ENCODE measurements around the gene VEGFC. TPM values are rescaled to one million over a fixed set of nuclear protein-coding genes. Genes with fewer than 3 reads are reported as not detected.

Gene VEGFC
- total RNA-seq, 1 experiment from 2014 or later = 15.7 TPM

GRCh38 chr4:176806778-176807375 lies 14.2 kb upstream of the VEGFC start:
- no TSS peak for BruUV-seq (replicated peaks)
- Histone ChIP-seq H3K9me3 (ENCODE audit: control insufficient read depth, insufficient read depth, low read depth, low read length) (peaks cover 5% of the 10 kb centered on the region; the same call in 1 of the 2 replicates), H3K36me3 (ENCODE audit: control insufficient read depth, insufficient read depth, low read length) (no peaks in the 10 kb centered on the region), H3K27ac (ENCODE audit: low read length) (no peak overlapping the region), H3K27me3 (ENCODE audit: control insufficient read depth, insufficient read depth, low read length) (no peaks in the 10 kb centered on the region), H3K4me3 (ENCODE audit: low read depth in 2 of 2, low read length in 2 of 2) (no peak overlapping the region), H3K4me1 (ENCODE audit: control insufficient read depth, insufficient read depth, low read length) (no peaks in the 10 kb centered on the region)
- POLR2A ChIA-PET = no interaction called here
- CTCF ChIA-PET = no interaction called here
- intact Hi-C loops (cut with micrococcal nuclease; ENCODE audit: unreplicated experiment) = no loop called here
- DNase-seq (ENCODE audit: low read depth, low spot score) (no peak), ATAC-seq (no peak)
- TF ChIP-seq CTCF (IDR thresholded peaks at IDR 0.05) (no peak), SIN3A (IDR thresholded peaks at IDR 0.05; ENCODE audit: borderline replicate concordance, insufficient read depth, low read depth, low read length) (no peak), POLR2AphosphoS5 (IDR thresholded peaks at IDR 0.05; ENCODE audit: low read depth, low read length) (no peak), TCF7L2 (IDR thresholded peaks at IDR 0.05; ENCODE audit: low read depth, low read length) (no peak)
- TF ChIP-seq, protein P1, sequence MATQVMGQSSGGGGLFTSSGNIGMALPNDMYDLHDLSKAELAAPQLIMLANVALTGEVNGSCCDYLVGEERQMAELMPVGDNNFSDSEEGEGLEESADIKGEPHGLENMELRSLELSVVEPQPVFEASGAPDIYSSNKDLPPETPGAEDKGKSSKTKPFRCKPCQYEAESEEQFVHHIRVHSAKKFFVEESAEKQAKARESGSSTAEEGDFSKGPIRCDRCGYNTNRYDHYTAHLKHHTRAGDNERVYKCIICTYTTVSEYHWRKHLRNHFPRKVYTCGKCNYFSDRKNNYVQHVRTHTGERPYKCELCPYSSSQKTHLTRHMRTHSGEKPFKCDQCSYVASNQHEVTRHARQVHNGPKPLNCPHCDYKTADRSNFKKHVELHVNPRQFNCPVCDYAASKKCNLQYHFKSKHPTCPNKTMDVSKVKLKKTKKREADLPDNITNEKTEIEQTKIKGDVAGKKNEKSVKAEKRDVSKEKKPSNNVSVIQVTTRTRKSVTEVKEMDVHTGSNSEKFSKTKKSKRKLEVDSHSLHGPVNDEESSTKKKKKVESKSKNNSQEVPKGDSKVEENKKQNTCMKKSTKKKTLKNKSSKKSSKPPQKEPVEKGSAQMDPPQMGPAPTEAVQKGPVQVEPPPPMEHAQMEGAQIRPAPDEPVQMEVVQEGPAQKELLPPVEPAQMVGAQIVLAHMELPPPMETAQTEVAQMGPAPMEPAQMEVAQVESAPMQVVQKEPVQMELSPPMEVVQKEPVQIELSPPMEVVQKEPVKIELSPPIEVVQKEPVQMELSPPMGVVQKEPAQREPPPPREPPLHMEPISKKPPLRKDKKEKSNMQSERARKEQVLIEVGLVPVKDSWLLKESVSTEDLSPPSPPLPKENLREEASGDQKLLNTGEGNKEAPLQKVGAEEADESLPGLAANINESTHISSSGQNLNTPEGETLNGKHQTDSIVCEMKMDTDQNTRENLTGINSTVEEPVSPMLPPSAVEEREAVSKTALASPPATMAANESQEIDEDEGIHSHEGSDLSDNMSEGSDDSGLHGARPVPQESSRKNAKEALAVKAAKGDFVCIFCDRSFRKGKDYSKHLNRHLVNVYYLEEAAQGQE (IDR thresholded peaks at IDR 0.05; ENCODE audit: insufficient read depth in 1 of 2, low read depth in 2 of 2, low read length in 1 of 2) = no peak
- in situ Hi-C loops (cut with HindIII; ENCODE audit: low pct_unique_long_range_greater_than_20kb, low sequenced_read_pairs) = no loop called here

- ATAC-seq (no peak), DNase-seq (ENCODE audit: low read depth, low spot score) (no peak)
- Histone ChIP-seq H3K9me3 (ENCODE audit: control insufficient read depth, insufficient read depth, low read depth, low read length) (peaks cover 5% of the 10 kb centered on the region; the same call in 1 of the 2 replicates), H3K4me3 (ENCODE audit: low read depth in 2 of 2, low read length in 2 of 2) (no peak overlapping the region), H3K27me3 (ENCODE audit: control insufficient read depth, insufficient read depth, low read length) (no peaks in the 10 kb centered on the region), H3K27ac (ENCODE audit: low read length) (no peak overlapping the region), H3K4me1 (ENCODE audit: control insufficient read depth, insufficient read depth, low read length) (no peaks in the 10 kb centered on the region), H3K36me3 (ENCODE audit: control insufficient read depth, insufficient read depth, low read length) (no peaks in the 10 kb centered on the region)
- ChIA-PET POLR2A (no interaction called here), CTCF (no interaction called here)
- no TSS peak for BruUV-seq (replicated peaks)
- in situ Hi-C loops (cut with HindIII; ENCODE audit: low pct_unique_long_range_greater_than_20kb, low sequenced_read_pairs) (no loop called here), intact Hi-C loops (cut with micrococcal nuclease; ENCODE audit: unreplicated experiment) (no loop called here)
- no peak for TF ChIP-seq POLR2AphosphoS5 (IDR thresholded peaks at IDR 0.05; ENCODE audit: low read depth, low read length)
- TF ChIP-seq SIN3A (IDR thresholded peaks at IDR 0.05; ENCODE audit: borderline replicate concordance, insufficient read depth, low read depth, low read length) = no peak
- no peak for TF ChIP-seq CTCF (IDR thresholded peaks at IDR 0.05)
- no peak for TF ChIP-seq TCF7L2 (IDR thresholded peaks at IDR 0.05; ENCODE audit: low read depth, low read length)
- TF ChIP-seq, protein P1 (IDR thresholded peaks at IDR 0.05; ENCODE audit: insufficient read depth in 1 of 2, low read depth in 2 of 2, low read length in 1 of 2) = no peak
Measured at GRCh38 chr4:176805155-176805554, 12.4 kb upstream of the VEGFC start.
